Caco-2 (cell line): Measurements from ENCODE around the gene GSS. TPM values are rescaled to one million over a fixed set of nuclear protein-coding genes. Genes with fewer than 3 reads are reported as not detected.

Experiments used
- BruUV-seq: library from RNA; stranded (reverse); fragments of 400-500 nt; replicated peaks from 2 replicates; lab custom pipeline; 2021; lab: Mats Ljungman, UMichigan
- CTCF ChIA-PET: fragments of 300-600 bp; sonication (Branson Sonifier 250); formaldehyde crosslinking; loops from one replicate; lab custom pipeline; 2022; ENCODE audit warnings: antibody characterized with exemption; lab: Charles Lee
- POLR2A ChIA-PET: fragments of 300-600 bp; sonication (Branson Sonifier 250); formaldehyde crosslinking; loops from one replicate; lab custom pipeline; 2022; ENCODE audit warnings: antibody characterized with exemption; lab: Charles Lee
- DNase-seq, 2 experiments: peaks; one replicate each; pipeline versions ENCODE4 v3.0.0 to v3.0.0-alpha.2; 2020 to 2022
- H3K27me3 ChIP-seq: replicated peaks from 2 replicates; pipeline ENCODE4 v1.6.0; 2011; ENCODE audit warnings: low read length; ENCODE audit not compliant: control insufficient read depth, insufficient read depth
- H3K36me3 ChIP-seq: 2 replicates; pipeline ENCODE4 v1.5.1; 2011; ENCODE audit warnings: low read length; ENCODE audit not compliant: control insufficient read depth, insufficient read depth
- H3K4me1 ChIP-seq: fragments of 250-450 bp; sonication (Bioruptor Pico); 2 replicates; pipeline ENCODE4 v1.5.1; 2020; ENCODE audit warnings: mild to moderate bottlenecking
- H3K4me3 ChIP-seq: 2 replicates; pipeline ENCODE4 v1.5.1; 2011; ENCODE audit warnings: low read depth, mild to moderate bottlenecking, control low read depth, low read length
- H3K9me3 ChIP-seq: fragments of 250-450 bp; sonication (Bioruptor Pico); 2 replicates; pipeline ENCODE4 v1.5.1; 2020; ENCODE audit warnings: mild to moderate bottlenecking, moderate library complexity
- H3K27ac Mint-ChIP-seq: one replicate; pipeline ENCODE4 v1.8.0; 2022; ENCODE audit warnings: mixed read lengths; ENCODE audit not compliant: unreplicated experiment
- H3K27me3 Mint-ChIP-seq: one replicate; pipeline ENCODE4 v1.8.0; 2022; ENCODE audit warnings: mixed read lengths; ENCODE audit not compliant: insufficient read depth, unreplicated experiment
- H3K36me3 Mint-ChIP-seq: one replicate; pipeline ENCODE4 v1.8.0; 2022; ENCODE audit warnings: mild to moderate bottlenecking, mixed read lengths; ENCODE audit not compliant: insufficient read depth, unreplicated experiment
- H3K4me1 Mint-ChIP-seq: one replicate; pipeline ENCODE4 v1.8.0; 2022; ENCODE audit warnings: low read depth, mixed read lengths; ENCODE audit not compliant: unreplicated experiment
- H3K4me3 Mint-ChIP-seq: one replicate; pipeline ENCODE4 v1.8.0; 2022; ENCODE audit warnings: mild to moderate bottlenecking, moderate library complexity, mixed read lengths; ENCODE audit not compliant: unreplicated experiment
- H3K9me3 Mint-ChIP-seq: one replicate; pipeline ENCODE4 v1.8.0; 2022; ENCODE audit warnings: mixed read lengths; ENCODE audit not compliant: unreplicated experiment
- intact Hi-C: fragments of 100-400 bp; cut with micrococcal nuclease; formaldehyde crosslinking; loops from one replicate; pipeline ENCODE4 v1.10.0; 2022; ENCODE audit not compliant: unreplicated experiment
- total RNA-seq: library from RNA; stranded (reverse); gene quantifications from 2 replicates; pipeline ENCODE4 v1.2.3, GENCODE V29; 2022
- TF ChIP-seq, protein P1 (sequence below), 2 experiments: fragments of 200-600 bp in 1 of 2; IDR thresholded peaks; 1 replicate in 1 of 2; 2 replicates in 1 of 2; pipeline versions ENCODE4 v1.5.1 to v1.8.0; 2011 to 2022; ENCODE audit warnings: antibody characterized with exemption in 1 of 2, control low read depth in 1 of 2, inconsistent platforms in 1 of 2, low read depth in 1 of 2, low read length in 1 of 2, mild to moderate bottlenecking in 1 of 2, moderate library complexity in 1 of 2; ENCODE audit not compliant: insufficient read depth in 1 of 2, severe bottlenecking in 1 of 2, unreplicated experiment in 1 of 2

The GSS gene
- total RNA-seq, 1 experiment from 2014 or later, result 138 TPM

DNA sequence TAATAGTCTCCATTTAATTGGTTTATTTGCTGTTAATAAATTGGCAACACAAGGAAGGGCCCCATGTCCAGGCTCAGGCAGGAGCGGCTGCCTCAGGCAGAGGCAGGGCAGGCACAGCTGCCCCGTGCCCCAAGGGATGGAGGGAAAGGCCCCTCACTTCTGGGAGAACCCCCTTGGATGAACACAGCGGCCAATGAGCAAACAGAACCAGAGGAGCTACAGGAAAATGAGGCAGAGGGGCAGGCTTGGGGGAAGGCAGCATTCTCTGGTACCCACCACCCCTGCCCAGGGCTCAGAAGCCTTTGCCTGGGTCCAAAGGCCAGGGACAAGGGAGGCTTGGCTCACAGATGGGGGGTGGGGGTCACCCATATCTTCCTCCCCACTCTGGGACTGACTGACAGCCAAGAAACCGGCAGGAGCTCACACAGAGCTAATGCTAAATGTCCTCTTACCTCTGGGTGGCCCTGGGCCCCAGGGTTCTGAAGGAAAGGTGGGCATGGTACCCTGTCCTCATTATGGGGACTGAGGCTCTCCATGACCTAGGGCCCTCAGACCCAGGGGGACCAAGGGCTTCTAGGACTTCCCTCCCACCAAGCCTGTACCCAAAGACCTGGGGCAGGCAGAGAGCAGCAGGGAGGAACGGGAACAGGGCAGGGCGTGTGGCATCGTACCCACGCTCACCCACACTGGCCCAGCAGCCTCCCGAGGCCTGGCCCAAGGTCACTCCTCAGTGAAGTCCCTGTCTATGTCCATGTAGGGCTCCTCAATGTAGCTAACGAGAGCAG is 47.0 kb upstream of the GSS start:
- ChIA-PET POLR2A (interaction anchor here (0.6 kb wide), 2 partner anchors 29 to 277 kb away, joined by 3 read pairs; no protein-coding TSS in a partner anchor), CTCF (interaction anchor here (0.7 to 4.3 kb wide), 3 partner anchors 36 to 130 kb away, joined by 3 to 17 read pairs (median 3); partner anchors contain the start of gene GGT7)
- peaks cover 95% of the 10 kb centered on the region for H3K36me3 Mint-ChIP-seq
- H3K4me3 Mint-ChIP-seq, result no peak overlapping the region
- TF ChIP-seq, protein P1, sequence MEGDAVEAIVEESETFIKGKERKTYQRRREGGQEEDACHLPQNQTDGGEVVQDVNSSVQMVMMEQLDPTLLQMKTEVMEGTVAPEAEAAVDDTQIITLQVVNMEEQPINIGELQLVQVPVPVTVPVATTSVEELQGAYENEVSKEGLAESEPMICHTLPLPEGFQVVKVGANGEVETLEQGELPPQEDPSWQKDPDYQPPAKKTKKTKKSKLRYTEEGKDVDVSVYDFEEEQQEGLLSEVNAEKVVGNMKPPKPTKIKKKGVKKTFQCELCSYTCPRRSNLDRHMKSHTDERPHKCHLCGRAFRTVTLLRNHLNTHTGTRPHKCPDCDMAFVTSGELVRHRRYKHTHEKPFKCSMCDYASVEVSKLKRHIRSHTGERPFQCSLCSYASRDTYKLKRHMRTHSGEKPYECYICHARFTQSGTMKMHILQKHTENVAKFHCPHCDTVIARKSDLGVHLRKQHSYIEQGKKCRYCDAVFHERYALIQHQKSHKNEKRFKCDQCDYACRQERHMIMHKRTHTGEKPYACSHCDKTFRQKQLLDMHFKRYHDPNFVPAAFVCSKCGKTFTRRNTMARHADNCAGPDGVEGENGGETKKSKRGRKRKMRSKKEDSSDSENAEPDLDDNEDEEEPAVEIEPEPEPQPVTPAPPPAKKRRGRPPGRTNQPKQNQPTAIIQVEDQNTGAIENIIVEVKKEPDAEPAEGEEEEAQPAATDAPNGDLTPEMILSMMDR (IDR thresholded peaks at IDR 0.05; ENCODE audit: insufficient read depth in 1 of 2, low read depth in 1 of 2, low read length in 1 of 2, severe bottlenecking in 1 of 2, unreplicated experiment in 1 of 2), result peak in 1 of 2 experiments; percentile 7
- no peaks in the 10 kb centered on the region for H3K27me3 ChIP-seq
- H3K27ac Mint-ChIP-seq, result no peak overlapping the region
- H3K27me3 Mint-ChIP-seq, result no peaks in the 10 kb centered on the region
- no peaks in the 10 kb centered on the region for H3K9me3 Mint-ChIP-seq
- no peaks in the 10 kb centered on the region for H3K4me1 ChIP-seq
- no peak overlapping the region for H3K4me3 ChIP-seq
- no peaks in the 10 kb centered on the region for H3K4me1 Mint-ChIP-seq
- peaks cover 31% of the 10 kb centered on the region for H3K36me3 ChIP-seq
- no peaks in the 10 kb centered on the region for H3K9me3 ChIP-seq
- intact Hi-C loops, result loop anchor here (5.0 kb wide), 1 partner anchor 130 kb away; the partner anchor contains the start of gene GGT7
- BruUV-seq, result TSS peak; percentile 46
- DNase-seq, result peak in 1 of 2 experiments; percentile 42

DNA sequence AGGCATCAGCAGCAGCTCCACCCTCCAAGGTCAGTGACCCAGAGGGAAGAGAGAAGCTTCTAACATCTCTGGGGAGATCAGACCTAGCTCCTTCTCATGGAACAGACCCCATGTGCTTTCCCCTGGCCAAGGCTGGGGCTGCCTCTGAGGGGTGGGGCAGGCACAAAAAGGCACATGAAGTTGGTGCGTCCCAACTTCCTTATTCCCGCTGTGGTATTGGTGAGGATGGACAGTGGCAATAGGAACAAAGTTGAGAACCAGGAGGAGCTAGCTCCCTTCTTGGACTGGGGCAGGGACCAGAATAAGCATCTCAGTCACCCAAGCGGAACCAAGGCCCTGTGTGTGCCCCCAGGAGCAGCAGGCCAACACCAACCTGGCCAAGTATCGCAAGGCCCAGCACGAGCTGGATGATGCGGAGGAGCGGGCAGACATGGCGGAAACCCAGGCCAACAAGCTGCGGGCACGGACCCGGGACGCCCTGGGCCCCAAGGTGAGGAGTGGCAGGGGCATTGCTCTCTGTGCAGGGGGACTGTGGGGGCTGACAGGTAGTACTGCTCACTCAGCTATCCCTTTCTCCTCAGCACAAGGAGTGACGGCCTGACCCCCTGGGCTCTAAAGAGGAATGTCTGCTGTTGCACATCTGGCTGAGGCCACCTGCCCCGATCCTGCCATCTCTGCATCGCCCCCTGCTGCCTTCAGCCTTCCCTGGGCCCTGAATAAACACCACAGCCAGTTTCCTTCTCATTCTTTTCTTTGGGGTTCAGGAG is 46.2 kb upstream of the GSS start:
- Histone ChIP-seq H3K36me3 (peaks cover 28% of the 10 kb centered on the region), H3K9me3 (no peaks in the 10 kb centered on the region), H3K27me3 (no peaks in the 10 kb centered on the region), H3K4me1 (no peaks in the 10 kb centered on the region), H3K4me3 (no peak overlapping the region)
- H3K9me3 Mint-ChIP-seq, result no peaks in the 10 kb centered on the region
- no peak overlapping the region for H3K27ac Mint-ChIP-seq
- peaks cover 96% of the 10 kb centered on the region for H3K36me3 Mint-ChIP-seq
- BruUV-seq, result no TSS peak
- H3K4me1 Mint-ChIP-seq, result no peaks in the 10 kb centered on the region
- POLR2A ChIA-PET, result interaction anchor here (1.1 kb wide), 1 partner anchor 46 kb away, joined by 3 read pairs; the partner anchor contains the start of genes GSS and MYH7B
- intact Hi-C loops, result loop anchor here (5.0 kb wide), 1 partner anchor 129 kb away; the partner anchor contains the start of gene GGT7
- TF ChIP-seq, protein P1 (IDR thresholded peaks at IDR 0.05; ENCODE audit: insufficient read depth in 1 of 2, low read depth in 1 of 2, low read length in 1 of 2, severe bottlenecking in 1 of 2, unreplicated experiment in 1 of 2), result peak; percentile 36 to 44
- DNase-seq, result peak; percentile 57 to 60
- no peak overlapping the region for H3K4me3 Mint-ChIP-seq
- CTCF ChIA-PET, result interaction anchor here (0.7 to 4.3 kb wide), 3 partner anchors 95 to 129 kb away, joined by 3 to 17 read pairs (median 3); partner anchors contain the start of gene GGT7
- H3K27me3 Mint-ChIP-seq, result no peaks in the 10 kb centered on the region
